22Rv1 (cell line): ENCODE measurements around the gene C11orf54.
A peak's percentile ranks its signal among the peaks of the same experiment; 100 is the strongest.

Experiments used
- H3K27ac ChIP-seq: fragments of 450-650 bp; 2 replicates; pipeline ENCODE4 v1.5.1; 2017
- ZFX ChIP-seq: fragments of 450-650 bp; IDR thresholded peaks from 2 replicates; pipeline ENCODE4 v1.6.1; 2017; ENCODE audit warnings: antibody characterized with exemption, borderline replicate concordance
- TF ChIP-seq, protein P1 (sequence below): fragments of 450-650 bp; IDR thresholded peaks from 2 replicates; pipeline ENCODE4 v1.5.1; 2017; ENCODE audit warnings: mild to moderate bottlenecking

The C11orf54 gene

DNA sequence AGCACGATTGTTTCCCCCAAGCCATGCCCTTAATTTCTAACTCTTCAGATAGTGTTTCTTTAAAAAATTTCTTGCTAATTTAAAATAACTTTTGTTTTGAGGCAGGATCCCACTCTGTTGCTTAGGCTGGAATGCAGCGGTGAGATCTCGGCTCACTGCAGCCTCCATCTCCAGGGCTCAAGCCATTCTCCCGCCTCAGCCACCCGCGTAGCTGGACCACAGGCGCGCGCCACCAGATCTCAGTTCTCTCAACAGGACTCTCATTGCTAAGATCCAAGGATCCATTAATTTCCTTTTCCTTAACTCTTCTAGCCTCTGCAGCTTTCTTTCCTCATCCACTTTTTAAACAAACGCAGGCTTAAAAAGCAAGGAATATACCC lies 42.3 kb downstream of the C11orf54 start:
- H3K27ac ChIP-seq: peak overlapping the region; percentile 91
- no peak for TF ChIP-seq ZFX
- TF ChIP-seq, protein P1, sequence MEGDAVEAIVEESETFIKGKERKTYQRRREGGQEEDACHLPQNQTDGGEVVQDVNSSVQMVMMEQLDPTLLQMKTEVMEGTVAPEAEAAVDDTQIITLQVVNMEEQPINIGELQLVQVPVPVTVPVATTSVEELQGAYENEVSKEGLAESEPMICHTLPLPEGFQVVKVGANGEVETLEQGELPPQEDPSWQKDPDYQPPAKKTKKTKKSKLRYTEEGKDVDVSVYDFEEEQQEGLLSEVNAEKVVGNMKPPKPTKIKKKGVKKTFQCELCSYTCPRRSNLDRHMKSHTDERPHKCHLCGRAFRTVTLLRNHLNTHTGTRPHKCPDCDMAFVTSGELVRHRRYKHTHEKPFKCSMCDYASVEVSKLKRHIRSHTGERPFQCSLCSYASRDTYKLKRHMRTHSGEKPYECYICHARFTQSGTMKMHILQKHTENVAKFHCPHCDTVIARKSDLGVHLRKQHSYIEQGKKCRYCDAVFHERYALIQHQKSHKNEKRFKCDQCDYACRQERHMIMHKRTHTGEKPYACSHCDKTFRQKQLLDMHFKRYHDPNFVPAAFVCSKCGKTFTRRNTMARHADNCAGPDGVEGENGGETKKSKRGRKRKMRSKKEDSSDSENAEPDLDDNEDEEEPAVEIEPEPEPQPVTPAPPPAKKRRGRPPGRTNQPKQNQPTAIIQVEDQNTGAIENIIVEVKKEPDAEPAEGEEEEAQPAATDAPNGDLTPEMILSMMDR: no peak

DNA sequence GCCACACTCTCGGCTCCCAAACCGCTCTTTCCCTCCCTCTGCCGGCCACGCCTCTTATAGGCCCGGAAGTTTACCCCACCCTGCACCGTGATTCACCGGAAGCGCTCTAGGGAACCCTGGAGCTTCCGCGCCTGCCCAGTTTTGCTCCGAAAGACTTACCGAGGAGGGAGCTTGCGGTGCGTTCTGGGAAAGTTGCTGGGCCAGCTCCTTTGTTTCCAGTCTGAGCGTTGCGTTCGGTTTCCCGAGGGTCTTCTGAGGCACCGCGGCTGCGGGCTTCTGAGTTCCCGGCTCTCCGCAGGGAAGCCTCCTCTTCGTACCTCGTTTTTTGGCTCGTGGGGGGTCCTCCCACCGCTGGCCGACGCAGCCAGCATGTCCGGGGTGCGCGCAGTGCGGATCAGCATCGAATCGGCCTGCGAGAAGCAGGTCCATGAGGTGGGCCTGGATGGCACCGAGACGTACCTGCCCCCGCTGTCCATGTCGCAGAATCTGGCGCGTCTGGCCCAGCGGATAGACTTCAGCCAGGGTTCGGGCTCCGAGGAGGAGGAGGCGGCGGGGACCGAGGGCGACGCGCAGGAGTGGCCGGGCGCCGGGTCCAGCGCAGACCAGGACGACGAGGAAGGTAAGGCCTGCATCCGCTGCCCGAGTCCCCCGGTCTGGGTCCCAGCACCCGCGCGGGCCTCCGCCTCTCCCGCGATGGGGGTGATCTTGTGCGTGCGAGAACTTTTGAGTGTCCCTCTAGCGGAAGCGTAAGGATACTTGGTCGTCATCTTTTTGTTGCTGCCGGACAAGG lies 42.9 kb downstream of the C11orf54 start, which contains the start of gene MED17:
TSS of gene MED17 (plus strand) at position 138 of the 790 bp plus-strand sequence. CDS start at position 370, 232 bp downstream.
- TF ChIP-seq, protein P1: peak; percentile 50
- TF ChIP-seq ZFX: no peak
- peak within 1 kb of the TSS; percentile 91 for H3K27ac ChIP-seq

DNA sequence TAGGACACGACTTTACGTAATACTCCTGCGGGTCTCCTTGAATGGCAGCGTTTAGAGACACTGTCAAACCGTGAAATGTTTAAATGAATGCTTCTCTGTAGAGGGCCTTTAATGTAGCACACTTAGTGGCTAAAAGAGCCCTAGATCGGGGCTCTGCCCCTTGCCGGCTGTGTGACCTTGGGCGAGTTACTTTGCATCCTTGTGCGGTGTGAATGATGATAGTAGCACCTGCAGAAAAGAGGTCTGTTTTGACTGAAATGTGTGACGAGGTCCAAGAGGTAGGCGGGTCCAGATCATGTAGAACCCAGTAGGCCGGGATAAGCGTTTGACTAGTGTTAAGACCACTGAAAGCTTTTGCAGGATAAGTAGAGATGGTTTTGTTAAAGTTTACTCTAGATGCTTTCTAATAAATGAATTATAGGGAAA lies 43.5 kb downstream of the C11orf54 start:
- peak overlapping the region; percentile 91 for H3K27ac ChIP-seq
- TF ChIP-seq, protein P1: peak; percentile 6; the same call in 1 of the 2 replicates
- no peak for TF ChIP-seq ZFX

DNA sequence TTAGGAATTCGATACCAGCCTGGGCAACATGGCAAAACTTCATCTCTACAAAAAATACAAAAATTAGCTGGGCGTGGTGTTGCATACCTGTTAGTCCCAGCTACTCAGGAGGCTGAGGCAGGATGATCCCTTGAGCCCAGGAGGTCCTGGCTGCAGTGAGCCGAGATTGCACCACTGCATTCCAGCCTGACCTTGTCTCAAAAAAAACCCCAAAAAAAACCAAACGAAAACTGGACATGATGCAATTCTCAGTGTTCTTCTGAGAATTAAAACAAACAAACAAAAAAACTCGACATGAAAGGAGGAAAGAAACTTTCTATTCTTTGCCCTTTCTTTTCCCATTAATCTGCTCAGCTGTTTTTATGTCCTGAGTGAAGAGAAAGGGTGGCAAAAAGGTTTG lies 50.0 kb downstream of the C11orf54 start:
- TF ChIP-seq ZFX: no peak
- TF ChIP-seq, protein P1: no peak
- H3K27ac ChIP-seq: no peak overlapping the region

DNA sequence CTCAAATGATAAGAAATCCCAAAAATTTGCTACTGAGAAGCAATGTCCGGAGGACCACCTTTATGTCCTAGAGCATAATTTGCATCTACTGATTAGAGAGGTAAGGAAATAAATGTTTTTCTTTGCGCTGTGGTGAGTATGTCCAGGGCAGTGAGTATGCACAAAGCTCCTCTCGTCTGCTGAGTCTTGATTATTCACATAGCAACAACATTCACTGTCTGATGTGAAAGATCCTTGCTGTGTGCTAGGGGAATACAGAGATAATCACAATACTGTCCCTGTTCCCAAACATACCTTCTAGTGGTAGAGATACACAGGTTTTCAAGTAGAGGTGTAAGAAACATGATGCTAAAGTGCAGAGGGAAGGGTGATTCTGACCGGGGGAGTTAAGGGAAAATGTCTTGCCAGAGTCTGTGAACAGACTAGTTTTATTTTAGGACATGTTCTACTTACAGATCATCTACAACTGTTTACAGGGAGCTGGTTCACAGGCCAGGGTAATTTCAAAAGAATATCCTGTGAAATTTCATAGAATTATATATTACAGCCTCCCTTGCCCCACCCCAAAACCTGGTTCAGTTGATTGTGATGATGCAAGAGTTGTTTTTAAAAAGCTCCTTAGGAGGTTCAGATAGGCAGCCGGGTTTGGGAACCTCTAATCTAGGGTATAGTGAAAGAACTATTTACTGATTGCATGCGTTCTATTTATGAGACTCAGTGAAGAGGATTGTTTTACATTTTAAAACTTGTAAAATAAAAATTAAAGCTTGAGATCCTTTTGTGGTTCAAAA lies 55.2 kb downstream of the C11orf54 start:
- TF ChIP-seq, protein P1: no peak
- TF ChIP-seq ZFX: no peak

DNA sequence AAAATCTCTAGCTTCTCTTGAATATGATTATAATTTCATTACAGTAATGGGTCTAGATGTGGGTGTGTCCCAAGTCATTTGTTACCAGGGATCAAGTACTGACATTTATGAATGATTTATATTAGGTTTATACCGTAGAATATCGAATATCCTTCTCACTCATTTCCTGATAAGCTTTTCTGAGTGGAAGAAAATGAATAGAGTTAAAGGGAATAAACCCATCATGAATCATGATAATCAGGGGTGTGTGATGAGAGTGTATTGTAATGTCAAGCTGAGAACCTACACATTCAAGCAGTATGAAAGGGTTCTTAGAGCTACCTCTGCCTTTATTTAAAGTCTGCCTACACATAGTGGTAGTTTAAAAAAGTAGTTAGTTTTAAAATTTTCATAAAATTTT lies 59.9 kb downstream of the C11orf54 start:
- no peak overlapping the region for H3K27ac ChIP-seq
- TF ChIP-seq, protein P1: no peak
- TF ChIP-seq ZFX: no peak

More for the DNA sequence above, 55.2 kb downstream of the C11orf54 start:
- no peak overlapping the region for H3K27ac ChIP-seq

DNA sequence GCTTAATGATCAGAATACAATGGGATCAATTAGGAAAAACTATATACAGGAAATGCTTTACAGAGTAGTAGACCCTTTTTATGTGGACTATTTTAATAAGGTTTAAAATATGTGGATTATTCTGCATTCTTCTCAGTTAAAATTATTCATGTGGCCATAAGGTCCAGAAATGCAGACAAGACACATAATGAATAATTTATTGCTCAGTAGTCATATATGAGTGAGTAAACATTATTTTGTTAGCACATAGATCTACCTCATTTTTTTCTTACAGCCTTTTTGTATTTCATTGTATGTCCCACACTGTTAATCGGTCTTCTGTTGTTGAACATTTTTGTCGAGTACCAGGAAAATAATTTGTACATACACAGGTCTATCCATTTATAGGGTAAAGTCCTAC lies 63.4 kb downstream of the C11orf54 start:
- TF ChIP-seq, protein P1: no peak
- no peak for TF ChIP-seq ZFX
- H3K27ac ChIP-seq: no peak overlapping the region
